Activated CD4-positive, alpha-beta memory T cell treated with anti-CD3 and anti-CD28 coated beads for 36 hours (primary cell): ENCODE data around the gene IGFN1. TPM values are rescaled to one million over a fixed set of nuclear protein-coding genes. Genes with fewer than 3 reads are reported as not detected.

Source experiments
- CTCF ChIA-PET: fragments of 350-600 bp; sonication (Branson Sonifier 250); formaldehyde crosslinking; loops from one replicate; lab custom pipeline; 2021; ENCODE audit warnings: antibody characterized with exemption, inconsistent platforms; lab: Charles Lee
- POLR2A ChIA-PET: fragments of 350-600 bp; sonication (Branson Sonifier 250); formaldehyde crosslinking; loops from one replicate; lab custom pipeline; 2021; ENCODE audit warnings: antibody characterized with exemption; lab: Charles Lee
- DNase-seq: peaks from one replicate; pipeline ENCODE4 v3.0.0-alpha.2; 2020
- H3K27ac Mint-ChIP-seq: one replicate; pipeline ENCODE4 v1.8.0; 2021; ENCODE audit warnings: mixed read lengths
- H3K27me3 Mint-ChIP-seq: one replicate; pipeline ENCODE4 v1.8.0; 2021; ENCODE audit warnings: mixed read lengths
- H3K36me3 Mint-ChIP-seq: one replicate; pipeline ENCODE4 v1.8.0; 2021; ENCODE audit warnings: mixed read lengths
- H3K4me1 Mint-ChIP-seq: one replicate; pipeline ENCODE4 v1.8.0; 2021; ENCODE audit warnings: low read depth, mixed read lengths
- H3K4me3 Mint-ChIP-seq: one replicate; pipeline ENCODE4 v1.8.0; 2021; ENCODE audit warnings: mild to moderate bottlenecking, mixed read lengths
- H3K9me3 Mint-ChIP-seq: one replicate; pipeline ENCODE4 v1.8.0; 2021; ENCODE audit warnings: mixed read lengths
- intact Hi-C: fragments of 100-400 bp; cut with micrococcal nuclease; formaldehyde crosslinking; loops from one replicate; pipeline ENCODE4 v1.15.1; 2023
- total RNA-seq, 2 experiments: library from RNA; stranded (reverse); gene quantifications; one replicate each; pipeline ENCODE4 v1.2.3, GENCODE V29; 2021

IGFN1 gene
- total RNA-seq, 2 experiments from 2014 or later, result not detected

DNA sequence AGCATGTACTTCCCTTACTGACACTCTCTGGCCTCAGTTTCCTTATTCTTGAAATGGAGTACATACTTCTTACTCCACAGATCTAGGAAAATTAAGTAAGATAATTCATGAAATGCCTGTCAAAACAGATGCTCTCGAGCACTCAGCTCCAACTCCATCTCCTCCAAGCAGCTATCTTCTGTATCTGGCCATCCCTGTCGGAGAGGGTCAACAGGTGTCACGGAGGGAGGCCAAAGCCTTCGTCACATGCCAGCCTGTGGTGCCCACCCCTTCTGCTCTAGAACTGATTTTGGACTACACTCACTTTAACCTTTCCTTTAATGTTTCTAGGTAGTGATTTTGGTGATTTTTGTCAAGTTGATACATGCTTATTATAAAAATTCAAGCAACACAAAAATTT lies 73.9 kb downstream of the IGFN1 start:
- ChIA-PET POLR2A (no interaction called here), CTCF (interaction anchor here (3.8 kb wide), 1 partner anchor 11 kb away, joined by 16 read pairs; no protein-coding TSS in a partner anchor)
- Mint-ChIP-seq H3K36me3 (no peaks in the 10 kb centered on the region), H3K27ac (no peak overlapping the region), H3K27me3 (peaks cover 42% of the 10 kb centered on the region), H3K4me1 (no peaks in the 10 kb centered on the region), H3K4me3 (no peak overlapping the region), H3K9me3 (no peaks in the 10 kb centered on the region)
- peak; percentile 1 for DNase-seq
- intact Hi-C loops, result no loop called here

DNA sequence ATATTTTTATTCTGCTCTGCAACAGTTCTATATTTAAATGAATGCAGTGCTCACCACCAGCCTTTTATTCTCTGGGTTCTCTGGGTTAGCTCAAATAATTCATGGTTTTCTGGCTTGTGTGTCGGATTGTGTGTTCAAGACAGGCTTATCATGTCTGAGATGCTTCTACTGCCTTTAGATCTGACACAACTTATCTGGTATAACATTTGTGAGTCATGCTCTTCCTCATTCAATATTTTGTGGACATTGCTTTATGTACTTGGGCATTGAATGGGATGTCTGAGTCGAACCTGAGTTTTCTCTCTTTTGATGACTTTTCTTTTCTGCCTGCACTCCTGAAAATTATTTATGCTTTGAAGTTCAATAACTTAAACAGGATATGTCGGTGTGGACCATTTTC lies 75.1 kb downstream of the IGFN1 start:
- POLR2A ChIA-PET, result interaction anchor here (0.7 kb wide), 1 partner anchor 85 kb away, joined by 4 read pairs; no protein-coding TSS in a partner anchor
- no peak overlapping the region for H3K4me3 Mint-ChIP-seq
- peaks cover 40% of the 10 kb centered on the region for H3K27me3 Mint-ChIP-seq
- H3K27ac Mint-ChIP-seq, result no peak overlapping the region
- H3K36me3 Mint-ChIP-seq, result no peaks in the 10 kb centered on the region
- CTCF ChIA-PET, result interaction anchor here (3.8 kb wide), 1 partner anchor 12 kb away, joined by 16 read pairs; no protein-coding TSS in a partner anchor
- H3K9me3 Mint-ChIP-seq, result no peaks in the 10 kb centered on the region
- no peaks in the 10 kb centered on the region for H3K4me1 Mint-ChIP-seq
- intact Hi-C loops, result no loop called here
- DNase-seq, result no peak

DNA sequence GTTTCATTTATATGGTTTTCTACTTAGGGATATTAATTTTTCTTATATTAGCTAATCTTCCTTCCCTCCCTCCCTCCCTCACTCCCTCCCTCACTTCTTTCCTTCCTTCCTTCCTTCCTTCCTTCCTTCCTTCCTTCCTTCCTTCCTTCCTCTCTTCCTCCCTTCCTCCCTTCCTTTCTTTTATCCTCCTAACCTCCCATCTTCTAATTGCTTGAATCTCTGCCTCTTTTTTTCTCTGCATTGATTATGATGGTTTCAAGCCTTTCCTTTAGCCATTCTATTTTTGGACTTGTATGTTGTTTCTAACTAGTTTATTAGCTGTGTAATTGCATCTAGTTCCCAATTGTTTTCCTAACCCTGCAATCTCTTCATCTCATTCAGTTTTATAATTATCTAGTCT lies 75.7 kb downstream of the IGFN1 start:
- H3K27me3 Mint-ChIP-seq, result peaks cover 38% of the 10 kb centered on the region

DNA sequence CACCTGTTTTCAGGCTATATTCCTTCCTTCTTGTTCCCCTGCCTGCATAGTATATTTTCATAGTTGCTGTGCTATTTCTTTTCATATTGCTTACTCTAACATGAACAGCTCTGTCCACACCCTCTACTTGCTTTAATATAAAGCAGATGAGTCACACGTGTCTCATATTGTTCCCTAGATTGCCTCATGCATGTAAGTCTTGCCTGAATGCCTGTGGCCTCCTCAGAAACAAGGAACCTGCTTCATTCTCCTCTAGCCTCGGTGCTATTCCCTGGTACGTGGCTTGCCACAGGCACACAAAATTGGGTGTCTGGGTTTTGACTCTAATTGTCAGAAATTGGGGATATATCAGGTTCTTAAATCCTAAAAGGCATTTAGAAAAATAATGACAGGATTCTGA lies 76.2 kb downstream of the IGFN1 start:
- Mint-ChIP-seq H3K27me3 (peaks cover 33% of the 10 kb centered on the region), H3K36me3 (no peaks in the 10 kb centered on the region), H3K4me1 (no peaks in the 10 kb centered on the region), H3K27ac (no peak overlapping the region), H3K4me3 (no peak overlapping the region), H3K9me3 (no peaks in the 10 kb centered on the region)
- intact Hi-C loops, result no loop called here
- ChIA-PET POLR2A (interaction anchor here (0.7 kb wide), 1 partner anchor 83 kb away, joined by 4 read pairs; no protein-coding TSS in a partner anchor), CTCF (interaction anchor here (1.4 kb wide), 1 partner anchor 13 kb away, joined by 5 read pairs; no protein-coding TSS in a partner anchor)
- DNase-seq, result peak; percentile 1

More for the DNA sequence above, 75.7 kb downstream of the IGFN1 start:
- Mint-ChIP-seq H3K4me3 (no peak overlapping the region), H3K4me1 (no peaks in the 10 kb centered on the region), H3K27ac (no peak overlapping the region), H3K9me3 (no peaks in the 10 kb centered on the region), H3K36me3 (no peaks in the 10 kb centered on the region)
- POLR2A ChIA-PET, result interaction anchor here (0.7 kb wide), 1 partner anchor 84 kb away, joined by 4 read pairs; no protein-coding TSS in a partner anchor
- intact Hi-C loops, result no loop called here
- no peak for DNase-seq
- CTCF ChIA-PET, result interaction anchor here (1.4 kb wide), 1 partner anchor 12 kb away, joined by 5 read pairs; no protein-coding TSS in a partner anchor

DNA sequence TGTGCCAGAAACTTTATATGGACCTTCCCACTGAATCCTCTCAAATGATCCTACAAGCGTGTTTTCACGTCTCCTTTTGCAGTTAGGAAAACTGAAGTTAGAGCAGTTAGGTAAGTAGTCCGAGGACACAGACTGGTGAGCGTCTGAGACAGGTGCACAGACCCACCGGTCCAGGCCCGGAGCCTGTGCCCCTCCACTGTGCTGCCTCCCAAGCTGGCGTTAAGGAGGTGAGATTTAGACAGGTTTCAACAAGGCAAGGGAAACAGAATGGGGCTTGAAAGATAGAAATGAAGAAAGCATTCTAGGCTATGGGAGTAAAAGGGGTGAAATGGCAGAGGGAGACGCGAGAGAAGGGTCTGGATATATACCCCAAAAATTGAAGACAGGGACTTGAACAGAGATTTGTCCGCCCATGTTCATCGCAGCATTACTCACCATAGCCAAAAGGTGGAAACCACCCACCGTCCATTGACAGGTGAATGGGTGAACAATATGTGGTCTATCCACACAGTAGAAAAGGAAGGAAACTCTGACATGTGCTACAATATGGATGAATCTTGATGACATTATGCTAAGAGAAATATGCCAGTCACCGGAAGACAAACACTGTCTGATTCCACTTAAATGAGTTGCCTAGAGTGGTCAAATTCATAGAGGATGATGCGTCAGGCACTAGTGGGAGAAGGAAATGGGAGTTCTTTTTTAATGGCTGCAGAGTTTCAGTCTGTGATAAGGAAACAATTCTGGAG lies 77.0 kb downstream of the IGFN1 start:
- Mint-ChIP-seq H3K27me3 (peaks cover 31% of the 10 kb centered on the region), H3K36me3 (no peaks in the 10 kb centered on the region), H3K4me1 (no peaks in the 10 kb centered on the region), H3K27ac (no peak overlapping the region), H3K4me3 (no peak overlapping the region), H3K9me3 (no peaks in the 10 kb centered on the region)
- peak; percentile 8 for DNase-seq
- CTCF ChIA-PET, result interaction anchor here (1.4 kb wide), 1 partner anchor 14 kb away, joined by 5 read pairs; no protein-coding TSS in a partner anchor
- POLR2A ChIA-PET, result no interaction called here
- intact Hi-C loops, result no loop called here

DNA sequence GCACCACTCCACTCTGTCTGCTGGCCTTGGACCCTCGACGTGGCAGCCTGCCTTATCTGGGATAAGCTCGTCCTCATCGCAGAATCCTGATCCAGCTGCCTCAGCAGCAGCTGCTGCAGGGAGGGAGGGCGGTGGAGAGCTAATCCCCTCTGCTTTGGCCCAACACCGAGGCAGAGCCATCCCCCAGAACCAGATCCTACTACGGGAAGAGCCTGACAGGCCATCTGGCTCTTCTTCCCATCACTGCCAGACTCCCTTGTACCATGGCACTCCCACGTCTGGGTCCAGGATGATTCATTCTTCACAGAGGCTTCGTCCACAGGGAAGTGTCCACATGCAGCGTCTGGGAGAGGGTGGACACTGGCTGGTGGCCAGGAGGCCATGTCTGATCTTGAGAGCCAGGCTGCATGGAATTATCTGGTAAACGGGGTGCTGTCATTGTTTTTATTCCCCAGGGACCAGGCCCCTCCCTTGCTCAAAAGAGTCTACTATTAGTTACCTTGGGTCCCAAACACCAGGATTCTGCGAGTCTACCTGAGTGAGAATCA lies 78.1 kb downstream of the IGFN1 start:
- DNase-seq, result no peak
- intact Hi-C loops, result no loop called here
- POLR2A ChIA-PET, result no interaction called here
- Mint-ChIP-seq H3K4me1 (no peaks in the 10 kb centered on the region), H3K27ac (no peak overlapping the region), H3K9me3 (no peaks in the 10 kb centered on the region), H3K27me3 (peaks cover 31% of the 10 kb centered on the region), H3K36me3 (no peaks in the 10 kb centered on the region), H3K4me3 (no peak overlapping the region)
- CTCF ChIA-PET, result no interaction called here

DNA sequence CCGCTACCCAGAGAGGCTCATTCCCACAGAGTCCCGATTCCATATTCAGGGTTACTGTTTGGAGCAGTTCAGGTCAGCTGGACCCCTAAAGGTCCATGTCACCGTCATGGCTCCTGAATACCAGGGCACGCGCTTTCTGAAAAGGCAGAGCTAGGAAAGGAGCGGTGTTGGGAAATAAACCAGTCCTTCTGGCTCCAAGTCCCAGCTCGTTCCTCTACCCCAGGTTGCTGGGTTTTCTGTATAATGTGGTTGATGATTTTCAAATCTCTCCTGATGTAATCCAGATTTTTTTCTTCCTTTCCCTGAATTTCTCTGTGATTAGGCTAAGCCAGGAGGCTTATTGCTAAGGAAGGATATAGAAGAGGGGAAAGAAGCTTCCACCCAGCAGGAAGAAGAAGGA lies 78.7 kb downstream of the IGFN1 start:
- Mint-ChIP-seq H3K9me3 (no peaks in the 10 kb centered on the region), H3K27me3 (peaks cover 31% of the 10 kb centered on the region), H3K36me3 (no peaks in the 10 kb centered on the region), H3K27ac (no peak overlapping the region), H3K4me1 (no peaks in the 10 kb centered on the region), H3K4me3 (no peak overlapping the region)
- ChIA-PET POLR2A (no interaction called here), CTCF (no interaction called here)
- DNase-seq, result no peak
- intact Hi-C loops, result no loop called here

DNA sequence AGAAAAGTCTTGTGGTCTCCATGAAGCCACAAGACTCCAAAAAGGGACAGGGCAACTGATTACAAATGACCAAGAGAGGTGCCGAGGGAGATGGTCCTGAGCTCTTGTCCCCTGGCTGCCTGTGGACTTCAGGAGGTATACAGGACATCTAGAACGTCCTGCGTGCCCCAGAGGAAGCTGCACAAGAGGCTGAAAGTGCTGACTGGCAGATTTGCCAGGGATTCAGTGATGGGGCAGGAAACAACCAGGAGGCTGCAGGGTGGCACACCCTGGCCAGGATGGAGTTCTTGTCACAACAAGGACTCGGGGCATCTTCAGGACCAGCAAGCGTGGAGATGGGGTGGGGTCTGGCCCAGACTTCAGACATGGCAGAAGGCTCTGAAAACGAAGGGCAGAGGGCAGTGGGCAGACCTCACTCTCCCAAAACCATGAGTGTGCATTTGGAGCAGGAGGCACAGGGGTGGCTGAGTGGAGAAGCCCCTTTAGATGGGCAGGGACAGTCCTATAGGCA lies 79.3 kb downstream of the IGFN1 start:
- Mint-ChIP-seq H3K9me3 (no peaks in the 10 kb centered on the region), H3K4me3 (no peak overlapping the region), H3K4me1 (no peaks in the 10 kb centered on the region), H3K27me3 (peaks cover 31% of the 10 kb centered on the region), H3K36me3 (no peaks in the 10 kb centered on the region), H3K27ac (no peak overlapping the region)
- intact Hi-C loops, result no loop called here
- POLR2A ChIA-PET, result no interaction called here
- CTCF ChIA-PET, result no interaction called here
- DNase-seq, result no peak

DNA sequence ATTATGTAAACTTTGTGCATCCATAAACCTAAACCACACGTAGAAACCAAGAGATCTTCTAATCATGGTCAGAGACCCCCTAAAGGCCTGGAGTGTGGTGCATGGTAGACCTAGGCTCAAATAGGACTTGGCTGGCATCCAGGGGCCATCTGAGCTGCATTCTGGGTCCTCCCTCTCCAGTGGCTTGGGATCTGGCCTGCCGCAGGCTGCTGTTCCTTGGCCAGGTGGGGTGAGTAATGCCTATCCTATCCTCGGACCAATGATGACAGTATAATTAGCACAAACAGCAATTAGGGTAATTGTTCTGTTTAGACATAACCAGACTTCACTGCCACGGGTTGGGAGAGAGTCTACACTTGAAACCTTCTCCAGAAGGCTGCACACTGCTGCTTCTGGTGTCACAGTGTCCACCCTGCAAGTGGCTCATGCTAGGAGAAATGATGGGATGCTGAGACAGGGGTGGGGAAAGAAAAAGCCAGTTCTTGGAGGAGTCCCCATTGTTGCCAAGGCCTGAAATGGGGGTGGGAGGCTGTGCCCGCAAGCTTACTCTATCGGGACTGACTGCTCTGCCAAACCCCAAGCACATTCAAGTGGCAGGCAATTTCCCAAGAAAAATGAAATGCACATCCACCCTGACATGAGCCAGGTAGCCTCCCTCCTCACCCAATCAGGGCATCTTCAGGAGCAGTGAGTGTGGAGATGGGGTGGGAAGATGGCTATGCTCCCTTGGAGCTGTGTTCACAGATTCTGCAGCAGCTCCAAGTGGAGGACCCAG lies 80.2 kb downstream of the IGFN1 start:
- H3K36me3 Mint-ChIP-seq, result no peaks in the 10 kb centered on the region
- no peaks in the 10 kb centered on the region for H3K4me1 Mint-ChIP-seq
- ChIA-PET CTCF (interaction anchor here (1.2 kb wide), 1 partner anchor 17 kb away, joined by 3 read pairs; no protein-coding TSS in a partner anchor), POLR2A (no interaction called here)
- no peak overlapping the region for H3K4me3 Mint-ChIP-seq
- peaks cover 28% of the 10 kb centered on the region for H3K27me3 Mint-ChIP-seq
- intact Hi-C loops, result no loop called here
- no peak overlapping the region for H3K27ac Mint-ChIP-seq
- DNase-seq, result no peak
- H3K9me3 Mint-ChIP-seq, result no peaks in the 10 kb centered on the region

DNA sequence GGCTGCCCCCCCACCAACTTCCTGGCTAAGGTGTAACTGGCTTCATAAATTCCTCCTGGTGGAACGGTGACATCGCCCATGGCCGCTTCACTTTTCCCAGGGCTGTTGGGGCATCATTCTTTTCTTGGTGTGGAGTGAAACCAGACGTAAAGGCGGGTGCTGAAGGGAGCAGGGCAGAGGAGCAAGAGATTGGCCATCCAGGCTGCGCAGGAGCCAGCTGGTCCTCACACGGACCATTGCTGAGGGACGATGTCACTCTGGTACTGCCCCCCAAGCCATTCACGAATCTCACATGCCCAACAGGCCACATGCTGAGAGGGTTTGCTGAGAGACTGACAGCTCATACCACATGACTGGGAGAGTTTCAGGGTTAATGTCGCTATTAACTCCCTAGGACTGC lies 82.2 kb downstream of the IGFN1 start:
- ChIA-PET CTCF (no interaction called here), POLR2A (no interaction called here)
- no peaks in the 10 kb centered on the region for H3K4me1 Mint-ChIP-seq
- no peaks in the 10 kb centered on the region for H3K9me3 Mint-ChIP-seq
- no peaks in the 10 kb centered on the region for H3K36me3 Mint-ChIP-seq
- peaks cover 20% of the 10 kb centered on the region for H3K27me3 Mint-ChIP-seq
- no peak overlapping the region for H3K27ac Mint-ChIP-seq
- intact Hi-C loops, result no loop called here
- DNase-seq, result no peak
- no peak overlapping the region for H3K4me3 Mint-ChIP-seq

DNA sequence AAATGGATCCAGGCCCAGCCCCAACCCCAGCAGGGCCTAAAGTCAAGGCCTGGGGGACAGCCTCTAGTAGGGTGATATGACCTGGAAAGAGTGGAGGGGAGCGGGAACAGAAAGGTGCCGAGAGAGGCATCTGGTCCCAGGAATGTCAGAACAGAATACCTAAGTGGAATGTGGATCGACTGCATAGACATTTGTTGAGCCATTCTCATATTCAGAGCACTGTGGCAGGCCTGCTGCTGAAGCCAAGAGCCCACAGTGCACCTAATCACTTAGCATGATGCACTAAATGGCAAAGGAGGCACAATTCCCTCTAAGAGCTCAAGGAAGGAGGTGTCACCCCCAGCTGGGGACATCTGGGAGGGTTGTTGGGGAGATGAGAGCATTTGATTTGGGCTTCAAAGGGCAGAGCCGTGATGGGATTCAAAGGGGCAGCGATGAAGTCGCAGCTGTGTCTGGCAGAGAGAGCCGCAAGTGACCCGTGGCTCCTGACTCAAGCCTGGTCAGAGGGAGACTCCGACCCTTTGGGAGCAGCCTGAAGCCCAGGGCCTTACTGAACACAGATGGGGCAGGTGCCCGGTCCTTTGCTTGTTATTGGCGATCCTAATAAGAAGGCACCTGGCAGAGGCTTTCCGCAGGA lies 84.1 kb downstream of the IGFN1 start:
- Mint-ChIP-seq H3K27me3 (peaks cover 10% of the 10 kb centered on the region), H3K9me3 (no peaks in the 10 kb centered on the region), H3K27ac (no peak overlapping the region), H3K4me3 (no peak overlapping the region), H3K4me1 (no peaks in the 10 kb centered on the region), H3K36me3 (no peaks in the 10 kb centered on the region)
- intact Hi-C loops, result no loop called here
- DNase-seq, result no peak
- ChIA-PET CTCF (interaction anchor here (0.5 to 1.6 kb wide), 2 partner anchors 52 to 81 kb away, joined by 3 to 4 read pairs; no protein-coding TSS in a partner anchor), POLR2A (no interaction called here)
